RPMI7951 (cell line): Measurements from ENCODE around the gene METTL1. TPM values are rescaled to one million over a fixed set of nuclear protein-coding genes. Genes with fewer than 3 reads are reported as not detected.
"Not testable (repeated sequence)": the region's sequence is repeated elsewhere in the genome, so short reads cannot be mapped to it uniquely, and the experiment has no call there.

Source experiments
- DNase-seq: peaks from one replicate; pipeline ENCODE4 v3.0.0-alpha.2; 2012; ENCODE audit warnings: low read depth
- total RNA-seq: library from RNA; depleted of rRNA; stranded (reverse); fragments of >200 nt; shearing (Covaris generic); gene quantifications from 2 replicates; pipeline ENCODE4 v1.2.3, GENCODE V29; 2014; rRNA removed

METTL1 gene
- total RNA-seq, 1 experiment from 2014 or later: 8.8 TPM

- DNase-seq: no peak
Observed at GRCh38 chr12:57724003-57724935, 47.6 kb downstream of the METTL1 start.

GRCh38 chr12:57723630-57723962, 48.3 kb downstream of the METTL1 start:
- DNase-seq: no peak

GRCh38 chr12:57722716-57723629, 48.9 kb downstream of the METTL1 start:
- DNase-seq: no peak

GRCh38 chr12:57721846-57722608, 49.9 kb downstream of the METTL1 start:
- DNase-seq: not testable (repeated sequence)

- DNase-seq: no peak
Observed at GRCh38 chr12:57720606-57721595, 51.0 kb downstream of the METTL1 start.

- DNase-seq: no peak
Observed at GRCh38 chr12:57719777-57720605, 51.9 kb downstream of the METTL1 start.

GRCh38 chr12:57718641-57719528, 53.0 kb downstream of the METTL1 start:
- DNase-seq: no peak

Other genes starting within 250 kb of the METTL1 start
- 1.7 and 2.1 TPM in 2 replicates for gene MBD6, start 249.3 kb downstream of the METTL1 start, total RNA-seq
- 123 and 155 TPM in 2 replicates for gene DCTN2, start 224.9 kb downstream of the METTL1 start, total RNA-seq
- 0.60 and 1.9 TPM in 2 replicates for gene KIF5A, start 222.1 kb downstream of the METTL1 start, total RNA-seq
- 15.9 and 19.3 TPM in 2 replicates for gene PIP4K2C, start 180.9 kb downstream of the METTL1 start, total RNA-seq
- gene DTX3, start 167.3 kb downstream of the METTL1 start, total RNA-seq: 9.9 and 10.7 TPM in 2 replicates
- gene ARHGEF25, start 160.7 kb downstream of the METTL1 start, total RNA-seq: 9.4 and 11.5 TPM in 2 replicates
- gene B4GALNT1, start 138.9 kb downstream of the METTL1 start, total RNA-seq: 11.9 and 14.4 TPM in 2 replicates
- 152 and 183 TPM in 2 replicates for gene OS9, start 78.0 kb downstream of the METTL1 start, total RNA-seq
- gene AGAP2, start 33.4 kb downstream of the METTL1 start, total RNA-seq: 0.20 and 0.72 TPM in 2 replicates
- 39.2 and 42.1 TPM in 2 replicates for gene TSPAN31, start 27.1 kb downstream of the METTL1 start, total RNA-seq
- 232 and 269 TPM in 2 replicates for gene CDK4, start 19.8 kb downstream of the METTL1 start, total RNA-seq
- gene MARCHF9, start 17.0 kb downstream of the METTL1 start, total RNA-seq: 3.0 and 4.2 TPM in 2 replicates
- gene CYP27B1, start 5.0 kb downstream of the METTL1 start, total RNA-seq: 1.1 and 1.2 TPM in 2 replicates
- 5.3 and 6.6 TPM in 2 replicates for gene EEF1AKMT3, start 509 bp upstream of the METTL1 start, total RNA-seq
- gene TSFM, start 10.7 kb upstream of the METTL1 start, total RNA-seq: 43.1 and 48.8 TPM in 2 replicates
- gene AVIL, start 46.6 kb upstream of the METTL1 start, total RNA-seq: 1.3 and 1.8 TPM in 2 replicates
- gene CTDSP2, start 74.6 kb upstream of the METTL1 start, total RNA-seq: 27.8 and 44.0 TPM in 2 replicates
- gene ATP23, start 169.5 kb upstream of the METTL1 start, total RNA-seq: 24.0 and 33.1 TPM in 2 replicates